ENCODE data around the gene ERVFRD-1.

The ERVFRD-1 gene

DNA sequence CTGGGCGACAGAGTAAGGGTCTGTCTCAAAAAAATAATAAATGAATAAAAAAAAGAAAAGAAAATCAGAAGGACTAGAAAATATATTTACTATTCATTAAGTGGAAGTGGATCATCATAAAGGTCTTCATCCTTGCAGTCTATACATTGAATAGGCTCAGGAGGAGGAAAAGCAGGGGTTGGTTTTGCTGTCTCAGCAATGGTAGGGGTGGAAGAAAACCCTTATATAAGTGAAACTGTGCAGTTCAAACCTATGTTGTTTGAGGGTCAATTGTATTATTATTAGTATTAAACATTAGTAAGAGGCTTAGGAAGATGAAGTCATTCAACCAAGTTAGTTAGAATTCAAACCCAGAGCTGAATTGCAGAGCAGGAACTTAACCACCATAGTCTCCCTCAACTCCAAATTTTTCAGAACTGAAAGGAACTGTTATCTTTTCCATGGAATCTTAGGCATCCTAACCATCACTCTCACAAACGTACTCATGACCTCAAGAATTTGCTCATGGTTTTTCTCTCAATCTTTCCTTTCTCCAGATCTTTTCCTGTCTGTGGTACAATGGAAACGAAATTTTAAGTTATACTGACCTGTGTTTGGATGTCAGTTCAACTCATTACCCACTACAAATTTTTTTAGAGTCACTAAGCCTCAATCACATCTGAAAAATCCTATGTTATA, 25.6 kb downstream of the ERVFRD-1 start:
- DNase-seq: no peak

- DNase-seq: no peak
Observed at GRCh38 chr6:11083956-11084355, 27.6 kb downstream of the ERVFRD-1 start.

DNA sequence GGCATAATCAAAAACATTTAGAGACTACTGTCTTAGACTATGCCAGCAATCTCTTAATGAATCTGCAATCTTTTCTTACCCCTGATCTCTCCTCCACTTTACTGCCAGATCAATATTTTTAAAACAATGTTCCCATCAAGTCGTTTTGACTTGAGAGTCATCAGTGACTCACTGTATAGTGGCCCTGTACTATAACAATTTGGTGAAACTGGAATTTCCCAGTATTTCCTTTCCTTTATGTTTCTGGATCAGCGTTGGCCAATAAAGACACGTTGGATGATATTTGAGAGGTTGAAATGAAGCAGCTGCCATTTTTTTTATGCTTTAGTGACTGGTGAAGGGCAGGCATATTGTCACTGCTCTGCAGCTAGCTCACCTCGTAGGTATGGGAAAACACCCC, 28.0 kb downstream of the ERVFRD-1 start:
- no peak for DNase-seq

GRCh38 chr6:11080296-11080695, 31.2 kb downstream of the ERVFRD-1 start:
- no peak for DNase-seq

DNA sequence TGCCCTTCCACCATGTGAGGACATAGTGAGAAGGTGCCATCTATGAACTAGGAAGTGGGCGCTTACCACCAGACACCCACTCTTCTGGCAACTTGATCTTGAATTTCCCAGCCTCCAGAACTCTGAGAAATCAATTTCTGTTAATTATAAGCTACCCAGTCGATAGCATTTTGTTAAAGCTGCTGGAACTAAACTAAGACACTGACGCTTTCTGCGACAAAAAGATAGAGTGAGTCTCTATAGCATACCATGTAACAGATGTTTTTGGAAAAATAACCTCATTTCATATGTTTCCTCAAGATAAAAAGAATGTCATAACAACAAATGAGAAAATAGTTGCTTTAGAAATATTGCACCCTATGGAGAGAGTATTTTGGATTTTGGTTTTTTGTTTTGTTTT, 33.3 kb downstream of the ERVFRD-1 start:
- no peak for DNase-seq

DNA sequence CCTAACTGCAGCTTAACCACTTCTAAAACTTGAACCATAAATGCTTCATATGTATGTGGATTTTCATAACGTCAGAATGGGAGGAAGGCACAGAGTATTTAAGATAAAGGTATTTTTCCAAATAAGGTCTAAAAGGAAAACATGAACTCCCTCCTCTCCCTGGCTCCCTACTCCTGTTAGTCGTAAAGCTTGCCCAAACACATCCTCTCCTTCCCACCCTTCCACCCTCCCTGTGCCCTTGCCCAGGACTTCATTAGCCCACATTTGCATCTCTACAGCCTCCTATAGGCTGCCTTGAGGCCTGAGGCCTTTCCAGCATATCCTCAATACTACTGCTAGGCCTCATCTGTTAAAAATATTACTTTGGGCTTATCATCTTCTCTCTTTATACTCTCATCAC, 35.0 kb downstream of the ERVFRD-1 start:
- no peak for DNase-seq

DNA sequence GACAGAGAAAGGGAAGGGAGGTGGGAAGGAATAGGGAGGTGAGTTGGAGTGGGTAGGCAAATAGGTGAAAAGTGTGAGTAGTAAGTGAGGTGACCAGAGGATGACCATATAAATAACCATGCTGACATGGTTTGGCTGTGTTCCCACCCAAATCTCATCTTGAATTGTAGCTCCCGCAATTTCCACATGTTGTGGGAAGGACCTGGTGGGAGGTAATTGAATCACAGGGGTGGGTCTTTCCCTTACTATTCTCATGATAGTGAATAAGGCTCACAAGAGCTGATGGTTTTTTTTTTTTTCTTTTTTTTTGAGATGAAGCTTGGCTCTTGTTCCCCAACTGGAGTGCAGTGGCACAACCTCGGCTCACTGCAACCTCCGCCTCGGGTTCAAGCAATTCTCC, 39.4 kb downstream of the ERVFRD-1 start:
- no peak for DNase-seq

- no peak for DNase-seq
Observed at GRCh38 chr6:11069760-11070159, 41.8 kb downstream of the ERVFRD-1 start.

DNA sequence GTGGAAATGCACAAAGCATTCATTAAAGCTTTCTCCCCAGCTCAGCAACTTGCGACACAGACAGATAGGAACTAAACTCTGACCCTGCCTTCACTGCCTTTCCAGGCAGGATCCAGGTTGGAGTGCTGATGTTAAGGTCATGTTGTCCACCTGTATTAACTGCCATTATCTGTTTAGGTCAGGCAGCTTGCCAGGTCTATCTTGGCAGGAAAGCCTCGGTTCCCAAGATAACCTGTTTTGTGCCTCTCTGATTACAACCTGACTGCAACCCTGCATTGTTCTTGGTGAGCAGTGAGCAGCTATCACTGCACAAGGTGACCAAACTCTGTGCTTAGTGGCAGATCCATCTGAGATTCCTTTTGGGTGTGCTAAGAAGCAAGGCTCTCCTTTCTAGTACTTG, 44.2 kb downstream of the ERVFRD-1 start:
- DNase-seq: no peak

GRCh38 chr6:11066505-11067347, 44.8 kb downstream of the ERVFRD-1 start:
- DNase-seq: no peak

GRCh38 chr6:11065436-11066202, 45.9 kb downstream of the ERVFRD-1 start:
- DNase-seq: no peak

DNA sequence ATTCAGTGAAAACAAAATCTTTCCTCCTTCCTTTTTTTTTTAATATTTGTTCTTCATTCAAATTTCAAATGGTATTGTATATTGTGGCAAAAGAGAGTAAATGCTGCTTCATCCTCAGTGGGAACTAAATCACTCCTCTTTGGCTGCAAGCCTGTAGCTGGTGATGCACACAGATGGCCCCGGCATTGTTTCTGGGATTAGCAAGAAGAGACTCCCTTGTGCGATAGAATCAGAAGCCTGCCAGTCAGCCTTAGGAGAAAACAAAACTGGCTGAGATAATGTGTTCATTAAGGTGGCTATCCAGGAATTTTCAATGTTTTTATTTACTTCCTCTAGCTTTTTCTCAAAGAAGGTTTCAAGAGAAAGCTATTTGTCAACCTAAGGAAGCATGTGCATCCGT, 46.7 kb downstream of the ERVFRD-1 start:
- DNase-seq: no peak

DNA sequence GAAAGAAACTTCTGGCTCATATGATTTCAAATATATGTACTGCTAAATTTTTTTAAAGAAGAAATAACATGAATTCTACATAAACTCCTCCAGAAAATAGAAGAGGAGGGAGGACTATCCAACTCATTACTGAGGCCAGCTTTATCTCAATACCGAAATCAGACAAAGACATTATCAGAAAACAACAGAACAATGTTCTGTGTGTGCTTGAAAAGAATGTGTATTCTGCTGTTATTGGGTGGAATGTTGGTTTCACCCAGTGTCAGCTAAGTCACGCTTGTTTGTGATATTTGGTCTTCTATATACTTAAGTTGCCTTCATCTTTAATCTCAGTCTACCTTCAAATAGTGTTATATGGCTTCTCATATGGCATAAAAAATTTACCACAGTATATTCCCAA, 48.8 kb downstream of the ERVFRD-1 start:
- DNase-seq: no peak

GRCh38 chr6:11062083-11062482, 49.4 kb downstream of the ERVFRD-1 start:
- DNase-seq: no peak

DNA sequence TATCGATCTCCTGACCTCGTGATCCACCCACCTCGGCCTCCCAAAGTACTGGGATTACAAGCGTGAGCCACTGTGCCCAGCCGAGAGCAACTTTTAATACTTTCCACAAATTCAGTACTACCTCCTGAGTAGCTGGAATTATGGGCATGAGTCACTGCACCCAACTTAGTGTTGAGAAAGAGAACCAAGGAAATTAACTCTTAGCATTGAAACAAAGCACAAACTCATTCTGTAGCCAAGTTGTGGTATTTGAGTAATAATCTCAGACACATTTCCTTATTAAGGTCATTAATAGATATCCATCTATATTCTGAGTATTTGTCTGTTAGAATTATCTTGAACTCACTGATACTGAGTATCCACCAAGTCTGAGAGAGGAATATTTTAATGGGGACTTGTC, 53.1 kb downstream of the ERVFRD-1 start:
- no peak for DNase-seq

GRCh38 chr6:11056871-11057270, 54.7 kb downstream of the ERVFRD-1 start:
- no peak for DNase-seq

- DNase-seq: no peak
Observed at GRCh38 chr6:11055127-11055627, 56.3 kb downstream of the ERVFRD-1 start.

- no peak for DNase-seq
Observed at GRCh38 chr6:11054722-11055121, 56.8 kb downstream of the ERVFRD-1 start.

- DNase-seq: no peak
Observed at GRCh38 chr6:11053307-11053706, 58.2 kb downstream of the ERVFRD-1 start.

Measured in GOT3 (cell line).